Psoas muscle (tissue), 8 donors: ENCODE results near the gene GPR183. TPM values are rescaled to one million over a fixed set of nuclear protein-coding genes. Genes with fewer than 3 reads are reported as not detected.

Source experiments
- ATAC-seq, 4 donors: fragments of 200-7000 bp; cut with Tn5 transposase; one replicate each; pipeline ENCODE4 v1.9.1; 2020; ENCODE audit warnings: moderate library complexity in 3 of 4, mild to moderate bottlenecking in 2 of 4
- DNase-seq, 2 donors: peaks; one replicate each; pipeline ENCODE4 v3.0.0-alpha.2; 2020
- H3K27ac ChIP-seq: fragments of 200-600 bp; one replicate; pipeline ENCODE4 v1.8.0; 2022
- H3K27me3 ChIP-seq, 3 donors: fragments of 200-600 bp in 1 of 3; one replicate each; pipeline versions ENCODE4 v1.6.1 to v1.8.0; 2013 to 2022; ENCODE audit warnings: low read length in 2 of 3, mild to moderate bottlenecking in 2 of 3, moderate library complexity in 1 of 3; ENCODE audit not compliant: insufficient read depth in 3 of 3
- H3K36me3 ChIP-seq, 2 donors: fragments of 200-600 bp in 1 of 2; one replicate each; pipeline versions ENCODE4 v1.6.1 to v1.8.0; 2013 to 2022; ENCODE audit warnings: low read depth in 1 of 2, mild to moderate bottlenecking in 1 of 2, moderate library complexity in 1 of 2; ENCODE audit not compliant: insufficient read depth in 1 of 2
- H3K4me1 ChIP-seq: fragments of 200-600 bp; one replicate; pipeline ENCODE4 v1.8.0; 2022
- H3K4me3 ChIP-seq: fragments of 200-600 bp; one replicate; pipeline ENCODE4 v1.8.0; 2022; ENCODE audit warnings: mild to moderate bottlenecking
- H3K9me3 ChIP-seq: fragments of 200-600 bp; one replicate; pipeline ENCODE4 v1.8.0; 2022
- WGBS, 3 donors: extraction: QIAGEN DNeasy Blood & Tissue Kit; methylation state at CpG; one replicate each; pipeline versions ENCODE4 v1.1.6 to v1.1.7; 2013; 5-methylcytosine and 5-hydroxymethylcytosine counted together
- intact Hi-C, 2 donors: fragments of 100-400 bp; cut with DNase I; formaldehyde crosslinking; loops; one replicate each; pipeline versions ENCODE4 v1.11.0 to v1.14.2; 2022
- polyA plus RNA-seq, 3 donors: library from polyadenylated mRNA; stranded (reverse); fragments of 200-250 nt; gene quantifications; one replicate each; pipeline ENCODE4 v1.2.3, GENCODE V29; 2013
- total RNA-seq, 4 donors: library from RNA; stranded (reverse); fragmentation: NEBNext Ultra II Directional in 2 of 4; extraction: Animal tissue kit (Norgen Biotek cat#: 25700) in 2 of 4; gene quantifications; one replicate each; pipeline versions ENCODE4 v1.2.1 to v1.2.4, GENCODE V29; 2021 to 2023
- TF ChIP-seq, protein P1 (sequence below): fragments of 200-600 bp; IDR thresholded peaks from one replicate; pipeline ENCODE4 v1.8.0; 2022; ENCODE audit warnings: antibody characterized with exemption
- donor health status: healthy with polysubstance abuse.
- donor health status: DM: no; HTN: no; CAD: no; lungs with moderate emphysema.
- donor health status: Bipolar disorder and iron deficiency.
- donor health status: healthy.
- donor health status: DM: yes; HTN: yes; CAD: no.
- donor health status: DM: no; HTN: no; CAD: no.
- donor health status: DM: no; HTN: no; CAD: no.
- donor health status: DM: yes; HTN: yes; CAD: no.

Gene GPR183
- total and polyA plus RNA-seq, 7 donors, result 0.67 to 1.4 (median 0.80) TPM

GRCh38 chr13:99281811-99282263 lies 25.4 kb downstream of the GPR183 start:
- TF ChIP-seq, protein P1, sequence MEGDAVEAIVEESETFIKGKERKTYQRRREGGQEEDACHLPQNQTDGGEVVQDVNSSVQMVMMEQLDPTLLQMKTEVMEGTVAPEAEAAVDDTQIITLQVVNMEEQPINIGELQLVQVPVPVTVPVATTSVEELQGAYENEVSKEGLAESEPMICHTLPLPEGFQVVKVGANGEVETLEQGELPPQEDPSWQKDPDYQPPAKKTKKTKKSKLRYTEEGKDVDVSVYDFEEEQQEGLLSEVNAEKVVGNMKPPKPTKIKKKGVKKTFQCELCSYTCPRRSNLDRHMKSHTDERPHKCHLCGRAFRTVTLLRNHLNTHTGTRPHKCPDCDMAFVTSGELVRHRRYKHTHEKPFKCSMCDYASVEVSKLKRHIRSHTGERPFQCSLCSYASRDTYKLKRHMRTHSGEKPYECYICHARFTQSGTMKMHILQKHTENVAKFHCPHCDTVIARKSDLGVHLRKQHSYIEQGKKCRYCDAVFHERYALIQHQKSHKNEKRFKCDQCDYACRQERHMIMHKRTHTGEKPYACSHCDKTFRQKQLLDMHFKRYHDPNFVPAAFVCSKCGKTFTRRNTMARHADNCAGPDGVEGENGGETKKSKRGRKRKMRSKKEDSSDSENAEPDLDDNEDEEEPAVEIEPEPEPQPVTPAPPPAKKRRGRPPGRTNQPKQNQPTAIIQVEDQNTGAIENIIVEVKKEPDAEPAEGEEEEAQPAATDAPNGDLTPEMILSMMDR, result no peak
- no peaks in the 10 kb centered on the region for H3K9me3 ChIP-seq
- ATAC-seq, result peak; percentile 92 to 96 (median 94)
- H3K4me1 ChIP-seq, result peaks cover 44% of the 10 kb centered on the region
- WGBS, 3 donors, result 28 to 47% (median 31%) methylated on average over 5 of the region's 5 CpGs
- no peaks in the 10 kb centered on the region for H3K27me3 ChIP-seq
- DNase-seq, result peak; percentile 74 to 85
- intact Hi-C loops, result no loop called here
- no peaks in the 10 kb centered on the region for H3K36me3 ChIP-seq
- no peak overlapping the region for H3K4me3 ChIP-seq
- H3K27ac ChIP-seq, result peak overlapping the region; percentile 67

DNA sequence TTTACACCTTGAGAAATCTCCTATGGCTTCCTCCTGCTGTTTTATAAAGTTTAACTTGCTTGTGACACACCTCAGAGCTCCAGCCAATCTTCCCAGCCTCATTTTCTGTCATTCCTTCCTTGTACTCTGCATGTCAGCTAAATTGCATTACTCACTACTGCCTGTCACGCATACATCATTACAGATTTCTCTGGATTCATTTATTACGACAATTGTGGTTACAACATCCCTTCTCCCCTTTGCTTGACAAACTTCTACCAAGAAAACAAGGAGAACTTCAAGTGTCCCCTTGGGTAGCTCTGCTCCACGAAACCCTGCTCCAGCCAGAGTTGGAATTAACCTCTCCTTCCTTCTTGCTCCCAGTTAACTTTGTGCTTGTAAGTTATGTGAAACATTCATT lies 27.0 kb downstream of the GPR183 start:
- ATAC-seq, result no peak

GRCh38 chr13:99279637-99280036 lies 27.6 kb downstream of the GPR183 start:
- Histone ChIP-seq H3K27ac (no peak overlapping the region), H3K36me3 (no peaks in the 10 kb centered on the region), H3K4me1 (peaks cover 40% of the 10 kb centered on the region), H3K27me3 (no peaks in the 10 kb centered on the region), H3K4me3 (no peak overlapping the region), H3K9me3 (no peaks in the 10 kb centered on the region)
- TF ChIP-seq, protein P1, result no peak
- intact Hi-C loops, result no loop called here
- ATAC-seq (no peak), DNase-seq (no peak)
- WGBS, 3 donors, result 93 to 94% (median 94%) methylated on average over 2 of the region's 2 CpGs

More for the DNA sequence above, 27.0 kb downstream of the GPR183 start:
- TF ChIP-seq, protein P1, result no peak
- WGBS, 3 donors, result 80 to 92% (median 89%) methylated on average over 3 of the region's 3 CpGs
- intact Hi-C loops, result no loop called here
- DNase-seq, result no peak
- Histone ChIP-seq H3K27me3 (no peaks in the 10 kb centered on the region), H3K4me3 (no peak overlapping the region), H3K9me3 (no peaks in the 10 kb centered on the region), H3K4me1 (peaks cover 42% of the 10 kb centered on the region), H3K27ac (no peak overlapping the region), H3K36me3 (no peaks in the 10 kb centered on the region)

DNA sequence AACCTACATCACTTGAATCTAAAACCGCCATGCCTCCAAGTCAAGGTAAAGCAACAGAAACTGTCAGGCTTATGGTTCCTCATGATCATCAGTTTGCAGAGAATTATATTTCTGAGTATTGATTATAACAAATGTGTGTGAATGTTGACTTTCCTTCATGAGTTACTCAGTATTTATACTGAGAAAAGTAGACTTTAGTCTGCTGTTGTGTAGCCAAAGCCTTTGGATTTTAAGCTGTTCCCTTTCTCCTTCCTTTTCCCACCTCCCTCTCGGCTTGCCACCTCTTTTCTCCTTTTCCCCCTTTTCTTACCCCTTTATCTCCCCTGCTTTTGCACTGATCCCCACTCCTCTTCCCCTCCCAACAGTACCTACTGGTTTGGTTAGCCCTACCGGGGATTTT lies 28.4 kb downstream of the GPR183 start:
- WGBS, 3 donors, result 95 to 96% (median 96%) methylated on average over 3 of the region's 3 CpGs
- Histone ChIP-seq H3K4me1 (peaks cover 39% of the 10 kb centered on the region), H3K27ac (no peak overlapping the region), H3K36me3 (no peaks in the 10 kb centered on the region), H3K27me3 (no peaks in the 10 kb centered on the region), H3K9me3 (no peaks in the 10 kb centered on the region), H3K4me3 (no peak overlapping the region)
- DNase-seq, result no peak
- ATAC-seq, result no peak
- intact Hi-C loops, result no loop called here
- TF ChIP-seq, protein P1, result no peak

DNA sequence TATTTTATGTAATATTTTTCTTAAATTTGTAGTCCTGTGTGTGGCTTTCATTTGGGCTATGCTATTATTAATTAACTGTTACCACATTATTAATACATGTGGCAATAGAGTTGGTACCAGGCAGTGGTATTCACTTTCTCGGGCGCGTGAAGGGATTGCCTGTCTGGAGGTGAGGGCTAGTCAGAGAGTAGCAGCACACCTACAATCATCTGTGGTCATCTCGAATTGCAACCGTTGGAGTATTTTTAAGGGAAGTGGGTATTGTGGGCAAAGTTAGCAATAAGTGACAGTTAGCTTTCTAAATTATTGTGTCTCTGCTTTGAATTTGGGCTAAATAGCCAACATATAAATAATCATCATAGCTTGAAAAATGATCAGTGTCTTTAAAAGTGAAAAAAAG lies 29.0 kb downstream of the GPR183 start:
- no peaks in the 10 kb centered on the region for H3K9me3 ChIP-seq
- intact Hi-C loops, result no loop called here
- H3K36me3 ChIP-seq, result no peaks in the 10 kb centered on the region
- 87 to 94% (median 91%) methylated on average over 5 of the region's 5 CpGs for WGBS, 3 donors
- no peaks in the 10 kb centered on the region for H3K27me3 ChIP-seq
- DNase-seq (no peak), ATAC-seq (no peak)
- H3K4me1 ChIP-seq, result peaks cover 38% of the 10 kb centered on the region
- TF ChIP-seq, protein P1, result no peak
- no peak overlapping the region for H3K4me3 ChIP-seq
- H3K27ac ChIP-seq, result no peak overlapping the region
